Dermis blood vessel endothelial cell (primary cell): ENCODE results near the gene CKM. TPM values are rescaled to one million over a fixed set of nuclear protein-coding genes. Genes with fewer than 3 reads are reported as not detected.
"Not testable (repeated sequence)": the region's sequence is repeated elsewhere in the genome, so short reads cannot be mapped to it uniquely, and the experiment has no call there.

ENCODE experiments used
- DNase-seq: peaks from one replicate; pipeline ENCODE4 v3.0.0; 2010
- total RNA-seq: library from RNA; depleted of rRNA; stranded (reverse); fragments of >200 nt; gene quantifications from 2 replicates; pipeline ENCODE4 v1.2.3, GENCODE V29; 2014

CKM gene
- total RNA-seq, 1 donor from 2014 or later = not detected

DNA sequence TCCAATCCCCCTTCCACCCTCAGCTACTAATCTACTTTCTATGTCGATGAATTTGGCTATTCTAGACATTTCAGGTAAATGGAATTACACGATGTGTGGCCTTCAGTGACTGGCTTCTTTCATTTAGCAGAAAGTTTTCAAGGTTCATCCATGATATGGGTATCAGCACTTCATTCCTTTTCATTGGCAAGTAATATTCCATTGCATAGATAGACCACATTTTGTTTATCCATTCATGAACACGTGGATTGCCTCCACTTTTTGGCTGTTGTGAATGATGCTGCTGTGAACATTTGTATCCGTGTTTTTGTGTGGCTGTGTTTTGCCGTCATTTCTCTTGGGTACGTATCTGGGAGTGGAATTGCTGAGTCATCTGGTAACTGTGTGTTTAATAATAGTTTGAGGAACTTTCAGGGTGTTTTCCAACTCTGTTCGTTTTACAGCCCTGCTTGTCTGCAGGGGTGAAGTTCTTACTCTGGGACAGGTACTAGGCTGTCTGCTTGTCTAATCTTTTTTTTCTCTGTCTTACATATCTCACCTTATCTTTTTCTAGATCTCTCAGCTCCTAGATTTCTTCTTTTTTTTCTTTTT, 39.1 kb downstream of the CKM start:
- no peak for DNase-seq

DNA sequence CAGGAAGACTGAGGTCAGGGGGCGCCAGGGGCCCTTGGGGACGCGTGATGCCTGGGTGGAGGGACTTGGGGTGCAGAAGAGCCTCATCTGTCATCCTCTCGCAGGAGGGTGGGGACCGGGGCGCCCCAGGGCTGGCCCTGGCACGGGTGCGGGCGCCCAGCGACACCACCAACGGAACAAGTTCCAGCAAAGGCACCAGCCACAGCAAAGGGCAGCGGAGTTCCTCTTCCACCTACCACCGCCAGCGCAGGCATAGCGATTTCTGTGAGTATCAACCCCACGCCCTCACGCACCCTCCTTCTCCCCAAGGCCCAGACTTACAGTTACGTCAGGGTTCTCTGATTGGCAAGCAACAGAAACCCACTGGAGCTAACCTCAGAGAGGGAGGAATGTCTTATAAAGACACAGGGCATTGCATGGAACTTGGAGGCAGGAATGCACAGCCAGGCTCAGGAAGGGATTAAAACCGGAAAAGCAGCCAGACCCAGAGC, 42.2 kb downstream of the CKM start:
- DNase-seq = peak; percentile 31

DNA sequence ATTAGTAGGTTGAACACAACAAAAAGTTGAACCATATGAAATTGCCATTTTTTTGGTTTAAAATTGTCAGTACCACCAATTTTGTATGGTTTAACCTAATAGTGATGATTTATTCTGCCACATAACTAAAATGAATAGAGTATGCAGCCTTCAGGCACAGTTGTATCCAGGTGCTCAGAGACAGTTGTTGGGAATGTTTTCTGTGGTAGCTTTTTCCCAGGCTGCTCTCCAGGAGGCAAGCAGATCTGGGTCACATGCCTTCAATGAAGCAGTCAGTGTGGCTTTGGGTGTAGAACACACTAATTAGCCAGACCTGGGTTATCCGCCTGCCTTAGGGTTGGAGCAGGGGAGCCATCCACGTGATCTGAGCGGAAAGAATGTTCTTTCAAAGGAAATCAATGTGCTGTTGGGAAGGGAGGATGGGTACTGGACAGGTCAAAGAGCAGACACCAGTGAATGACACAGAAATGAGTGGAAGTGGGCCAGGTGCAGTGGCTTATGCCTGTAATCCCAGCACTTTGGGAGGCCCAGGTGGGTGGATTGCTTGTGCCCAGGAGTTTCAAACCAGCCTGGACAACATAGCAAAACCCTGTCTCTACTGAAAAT, 43.0 kb downstream of the CKM start:
- peak; percentile 39 for DNase-seq

DNA sequence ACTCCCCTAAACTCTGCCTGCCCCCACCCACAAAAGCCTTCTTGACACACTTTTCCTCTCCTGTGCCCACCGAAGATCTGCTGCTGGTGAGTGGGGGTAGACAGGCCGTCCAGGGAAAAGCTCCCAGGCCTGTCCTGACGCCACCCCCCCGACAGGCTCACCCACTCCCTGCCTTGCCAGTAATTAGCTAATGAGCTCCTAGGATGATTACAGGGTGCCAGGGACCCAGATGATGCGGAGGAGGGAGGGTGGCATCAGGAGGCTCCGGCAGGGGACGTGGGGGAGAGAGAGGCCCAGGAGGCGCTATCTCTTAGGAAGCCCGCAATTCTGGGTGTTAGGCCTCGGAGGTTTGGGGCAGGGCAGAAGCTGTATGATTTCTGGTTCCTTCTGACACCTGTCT, 44.6 kb downstream of the CKM start:
- DNase-seq = no peak

DNA sequence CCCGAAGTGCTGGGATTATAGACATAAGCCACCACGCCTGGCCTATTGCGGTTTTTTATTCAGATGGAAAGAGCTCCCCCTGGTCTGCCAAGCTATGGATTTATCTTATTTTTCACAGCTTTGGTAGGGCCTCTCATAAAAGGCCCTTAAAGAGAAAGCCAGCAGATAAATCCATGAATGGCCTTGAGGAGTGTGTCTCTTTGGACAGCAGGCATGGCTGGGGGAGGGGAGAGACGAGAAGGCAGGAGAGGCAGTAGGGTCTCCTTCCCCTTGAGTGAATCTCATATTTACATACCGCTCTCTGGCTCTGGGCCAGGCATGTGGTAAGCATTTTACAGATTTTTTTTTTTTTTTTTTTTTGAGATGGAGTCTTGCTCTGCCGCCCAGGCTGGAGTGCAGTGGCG, 46.4 kb downstream of the CKM start:
- no peak for DNase-seq

DNA sequence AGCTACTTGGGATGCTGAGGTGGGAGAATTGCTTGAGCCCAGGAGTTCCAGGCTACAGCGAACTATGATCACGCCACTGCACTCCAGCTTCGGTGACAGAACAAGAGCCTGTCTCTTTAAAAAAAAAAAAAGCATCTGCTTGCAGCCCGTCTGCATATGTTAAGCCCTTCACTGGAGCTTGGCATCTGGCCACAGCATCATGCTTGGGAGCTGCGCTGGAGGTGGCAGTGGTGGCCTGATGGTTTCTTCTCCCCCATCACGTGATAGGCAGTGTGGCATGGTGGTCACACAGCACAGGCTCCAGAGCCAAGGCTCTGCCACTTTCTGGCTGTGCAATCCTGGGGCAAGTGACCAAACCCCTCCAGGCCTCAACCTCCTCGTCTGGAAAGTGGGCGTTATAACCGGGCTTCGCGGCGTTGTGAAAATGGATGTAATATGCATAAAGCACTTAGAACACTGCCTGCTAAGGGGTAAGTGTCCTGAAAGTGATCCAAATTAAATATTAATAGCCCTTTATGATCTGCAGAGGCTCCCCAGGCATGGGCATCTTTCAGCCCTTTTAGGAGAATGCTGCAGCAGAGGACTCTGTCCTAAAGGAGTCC, 47.2 kb downstream of the CKM start:
- no peak for DNase-seq

DNA sequence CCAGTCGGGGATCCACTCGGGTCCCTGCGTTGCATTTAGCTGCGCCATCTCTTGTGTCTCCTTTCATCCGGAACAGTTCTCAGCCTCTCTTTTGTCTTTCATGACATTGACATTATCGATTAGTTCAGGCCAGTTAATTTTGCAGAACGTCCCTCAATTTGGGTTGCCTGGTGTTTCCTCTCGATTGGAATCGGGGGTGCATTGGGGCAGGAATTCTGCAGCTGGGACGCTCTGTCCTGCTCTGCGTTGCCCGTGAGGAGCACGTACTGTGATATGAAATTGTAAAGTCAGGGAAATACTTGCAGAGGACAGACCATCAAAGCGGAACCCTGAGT, 49.2 kb downstream of the CKM start:
- DNase-seq = no peak

DNA sequence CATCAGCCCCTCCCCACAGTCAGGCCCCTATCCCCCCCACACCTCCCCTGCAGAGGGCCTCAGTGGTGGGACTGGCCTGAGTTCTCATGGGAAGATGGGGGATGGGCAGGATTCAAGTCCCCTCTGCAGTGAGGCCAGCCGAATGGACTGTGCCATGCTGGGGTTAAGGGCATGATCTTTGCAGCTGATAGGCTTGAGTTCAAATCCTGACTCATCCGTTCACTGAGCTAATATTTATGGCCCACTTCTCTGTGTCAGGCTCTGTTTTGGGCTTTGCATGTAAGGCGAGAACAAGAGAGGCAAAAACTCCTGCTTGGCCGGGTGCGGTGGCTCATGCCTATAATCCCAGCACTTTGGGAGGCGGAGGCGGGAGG, 51.0 kb downstream of the CKM start:
- no peak for DNase-seq

DNA sequence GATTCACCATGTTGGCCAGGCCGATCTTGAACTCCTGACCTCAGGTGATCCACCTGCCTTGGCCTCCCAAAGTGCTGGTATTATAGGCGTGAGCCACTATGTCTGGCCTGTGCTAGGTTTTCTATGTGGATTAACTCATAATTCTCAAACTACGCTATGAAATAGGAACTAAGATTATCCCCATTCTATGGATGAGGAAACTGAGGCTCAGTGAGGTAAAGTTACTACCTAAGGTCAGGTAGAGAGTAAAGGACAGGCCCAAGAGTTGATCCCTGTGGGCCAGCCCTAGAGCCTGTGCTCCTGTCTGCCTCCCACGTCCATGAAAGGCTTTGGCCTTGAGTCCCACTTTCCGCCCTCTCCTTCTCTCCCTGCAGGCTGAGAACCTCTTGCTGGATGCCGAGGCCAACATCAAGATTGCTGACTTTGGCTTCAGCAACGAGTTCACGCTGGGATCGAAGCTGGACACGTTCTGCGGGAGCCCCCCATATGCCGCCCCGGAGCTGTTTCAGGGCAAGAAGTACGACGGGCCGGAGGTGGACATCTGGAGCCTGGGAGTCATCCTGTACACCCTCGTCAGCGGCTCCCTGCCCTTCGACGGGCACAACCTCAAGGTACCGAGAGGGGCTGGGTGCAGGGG, 51.5 kb downstream of the CKM start:
- DNase-seq = no peak

DNA sequence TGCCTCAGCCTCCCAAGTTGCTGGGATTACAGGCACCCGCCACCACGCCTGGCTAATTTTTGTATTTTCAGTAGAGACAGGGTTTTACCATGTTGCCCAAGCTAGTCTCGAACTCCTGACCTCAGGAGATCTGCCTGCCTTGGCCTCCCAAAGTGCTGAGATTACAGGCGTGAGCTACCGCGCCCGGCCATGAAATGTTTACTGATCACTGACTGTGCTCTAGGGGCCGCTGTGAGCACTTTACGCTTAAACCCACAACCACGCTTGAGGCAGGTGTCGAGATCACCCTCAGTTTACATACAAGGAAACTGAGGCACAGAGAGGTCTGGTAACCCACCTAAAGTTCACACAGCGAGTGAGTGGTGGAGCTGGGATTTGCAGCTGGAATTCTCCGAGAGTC, 52.7 kb downstream of the CKM start:
- not testable (repeated sequence) for DNase-seq

DNA sequence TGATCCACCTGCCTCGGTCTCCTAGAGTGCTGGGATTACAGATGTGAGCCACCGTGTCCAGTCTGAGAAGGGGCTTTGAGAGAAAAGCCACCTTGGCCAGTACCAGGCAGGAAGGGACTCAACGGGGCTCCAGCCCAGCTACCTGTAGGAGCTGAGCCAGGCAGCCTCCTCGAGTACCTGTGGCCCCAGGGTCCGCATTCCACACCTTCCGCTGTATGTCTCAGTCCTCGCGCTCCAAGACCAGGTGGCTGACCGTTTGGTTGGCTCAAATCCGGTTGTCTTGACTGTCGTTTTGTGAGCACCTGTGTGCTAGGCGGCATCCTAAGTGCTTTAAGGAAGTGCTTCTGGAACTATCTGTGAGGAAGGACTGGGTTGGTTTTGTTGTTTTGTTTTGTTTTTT, 55.4 kb downstream of the CKM start:
- no peak for DNase-seq

DNA sequence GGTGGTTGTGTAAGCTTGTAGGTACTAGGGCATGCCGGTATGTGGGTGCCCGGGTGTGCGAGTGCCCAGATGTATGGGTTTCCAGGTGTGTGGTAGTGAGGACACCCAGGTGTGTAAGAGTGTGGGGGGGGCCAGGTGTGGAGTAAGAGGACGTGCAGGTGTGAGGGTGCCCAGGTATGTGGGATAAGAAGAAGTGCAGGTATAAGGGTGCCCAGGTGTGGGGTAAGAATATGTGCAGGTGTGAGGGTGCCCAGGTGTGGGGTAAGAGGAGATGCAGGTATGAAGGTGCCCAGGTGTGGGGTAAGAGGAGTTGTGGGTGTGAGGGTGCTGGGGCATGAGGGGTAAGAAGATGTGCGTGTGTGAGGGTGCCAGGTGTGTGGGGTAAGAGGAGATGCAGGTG, 57.3 kb downstream of the CKM start:
- DNase-seq = no peak

DNA sequence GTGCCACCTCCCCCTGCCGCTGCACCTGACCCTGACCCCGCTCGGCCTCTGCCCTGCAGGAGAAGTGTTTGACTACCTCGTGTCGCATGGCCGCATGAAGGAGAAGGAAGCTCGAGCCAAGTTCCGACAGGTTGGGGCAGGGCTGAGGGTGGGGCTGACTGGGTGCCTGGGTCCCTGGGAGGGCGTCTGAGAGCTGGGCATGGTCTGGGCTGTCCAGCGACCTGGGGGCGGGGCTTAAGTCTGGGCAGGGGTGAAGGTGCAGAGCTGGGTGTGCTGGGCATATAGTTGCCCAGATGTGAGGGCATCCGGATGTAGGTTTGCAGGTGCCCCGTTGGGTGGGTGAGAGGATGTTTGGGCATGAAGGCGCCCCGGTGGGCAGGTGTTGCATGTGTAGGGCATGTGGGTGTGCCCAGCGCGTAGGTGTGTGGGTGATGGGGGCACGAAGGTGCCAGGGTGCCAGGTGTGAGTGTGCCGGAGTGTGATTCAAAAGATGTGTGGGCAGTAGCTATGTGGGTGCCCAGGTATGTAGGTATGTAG, 57.8 kb downstream of the CKM start:
- DNase-seq = no peak

DNA sequence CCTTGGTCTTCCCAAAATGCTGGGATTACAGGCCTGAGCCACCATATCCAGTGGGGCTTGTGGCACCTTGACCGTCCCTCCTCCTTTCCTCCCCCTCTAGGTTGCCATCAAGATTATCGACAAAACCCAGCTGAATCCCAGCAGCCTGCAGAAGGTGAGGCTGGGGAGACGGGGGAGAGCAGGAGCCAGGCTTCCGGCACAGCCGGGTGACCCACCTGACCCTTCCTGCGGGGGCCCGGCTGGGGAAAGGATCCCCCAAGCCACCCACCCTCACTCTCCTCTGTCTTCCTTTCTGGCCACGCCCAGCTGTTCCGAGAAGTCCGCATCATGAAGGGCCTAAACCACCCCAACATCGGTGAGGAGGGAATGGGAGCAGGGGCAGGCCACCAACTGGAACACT, 59.7 kb downstream of the CKM start:
- no peak for DNase-seq

DNA sequence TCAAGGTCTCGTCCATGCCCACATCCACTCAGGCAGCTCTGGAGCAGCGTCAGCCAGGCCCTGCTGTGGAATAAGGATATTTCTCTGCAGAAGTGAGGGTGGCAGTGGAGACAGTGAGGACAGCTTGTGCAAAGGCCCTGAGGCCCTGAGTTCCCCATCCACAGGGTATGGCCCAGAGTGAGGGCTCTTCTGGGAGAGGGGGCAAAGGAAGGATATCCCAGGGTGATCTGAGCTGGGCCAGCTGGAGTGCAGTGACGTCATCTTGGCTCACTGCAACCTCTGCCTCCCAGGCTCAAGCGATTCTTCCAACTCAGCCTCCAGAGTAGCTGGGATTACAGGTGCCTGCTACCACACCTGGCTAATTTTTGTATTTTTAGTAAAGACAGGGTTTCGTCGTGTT, 60.1 kb downstream of the CKM start:
- no peak for DNase-seq

DNA sequence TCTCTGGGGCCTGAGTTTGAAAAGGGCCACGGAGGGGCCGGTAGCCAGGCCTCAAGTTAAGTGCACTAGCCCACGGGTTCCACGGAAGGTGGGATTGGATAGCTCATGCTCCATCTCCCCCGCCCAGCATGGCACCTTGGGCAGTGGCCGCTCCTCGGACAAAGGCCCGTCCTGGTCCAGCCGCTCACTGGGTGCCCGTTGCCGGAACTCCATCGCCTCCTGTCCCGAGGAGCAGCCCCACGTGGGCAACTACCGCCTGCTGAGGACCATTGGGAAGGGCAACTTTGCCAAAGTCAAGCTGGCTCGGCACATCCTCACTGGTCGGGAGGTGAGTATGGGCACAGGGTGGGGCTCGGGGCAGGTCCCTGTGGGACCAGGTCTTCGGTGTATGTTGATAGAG, 63.8 kb downstream of the CKM start:
- no peak for DNase-seq

DNA sequence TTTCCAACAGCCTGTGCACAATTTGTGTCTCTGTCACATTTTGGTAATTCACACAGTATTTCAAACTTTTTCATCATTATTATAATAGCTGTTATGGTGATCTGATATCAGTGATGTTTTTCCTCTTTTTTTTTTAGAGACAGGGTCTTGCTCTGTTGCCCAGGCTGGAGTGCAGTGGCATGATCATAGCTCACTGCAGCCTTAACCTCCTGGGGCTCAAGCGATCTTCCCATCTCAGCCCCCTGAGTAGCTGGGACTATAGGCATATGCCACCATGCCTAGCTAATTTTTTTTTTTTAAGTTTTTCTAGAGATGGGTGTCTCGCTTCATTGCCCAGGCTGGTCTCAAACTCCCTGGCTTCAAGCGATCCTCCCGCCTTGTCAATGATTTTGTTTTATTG, 65.8 kb downstream of the CKM start:
- no peak for DNase-seq

Other genes starting within 250 kb of the CKM start
- gene ZNF296, start 246.4 kb downstream of the CKM start, total RNA-seq = 0.17 and 0.51 TPM in 2 replicates
- gene GEMIN7, start 243.6 kb downstream of the CKM start, total RNA-seq = 25.5 and 33.2 TPM in 2 replicates
- gene PPP1R37, start 229.7 kb downstream of the CKM start, total RNA-seq = 31.1 and 39.7 TPM in 2 replicates
- gene NKPD1, start 161.9 kb downstream of the CKM start, total RNA-seq = 0.34 and 0.37 TPM in 2 replicates
- gene TRAPPC6A, start 144.6 kb downstream of the CKM start, total RNA-seq = 8.8 and 36.8 TPM in 2 replicates
- 8.3 and 10.0 TPM in 2 replicates for gene BLOC1S3, start 144.1 kb downstream of the CKM start, total RNA-seq
- gene EXOC3L2, start 77.5 kb downstream of the CKM start, total RNA-seq = 1.7 and 3.1 TPM in 2 replicates
- 14.0 and 32.1 TPM in 2 replicates for gene MARK4, start 71.6 kb downstream of the CKM start, total RNA-seq
- gene KLC3, start 17.9 kb upstream of the CKM start, total RNA-seq = 0.17 and 0.60 TPM in 2 replicates
- gene ERCC2, start 47.7 kb upstream of the CKM start, total RNA-seq = 16.3 and 24.5 TPM in 2 replicates
- 10.9 and 21.0 TPM in 2 replicates for gene PPP1R13L, start 82.2 kb upstream of the CKM start, total RNA-seq
- 9.5 and 15.2 TPM in 2 replicates for gene POLR1G, start 83.8 kb upstream of the CKM start, total RNA-seq
- gene ERCC1, start 101.0 kb upstream of the CKM start, total RNA-seq = 56.5 and 63.1 TPM in 2 replicates
- 0.65 and 23.8 TPM in 2 replicates for gene FOSB, start 145.1 kb upstream of the CKM start, total RNA-seq
- 9.0 and 10.2 TPM in 2 replicates for gene RTN2, start 174.2 kb upstream of the CKM start, total RNA-seq
- gene PPM1N, start 175.6 kb upstream of the CKM start, total RNA-seq = 0.60 and 1.5 TPM in 2 replicates
- gene VASP, start 184.6 kb upstream of the CKM start, total RNA-seq = 93.9 and 101 TPM in 2 replicates